ENCODE measurements around the gene SPDYE2B.
"Not testable (repeated sequence)": the region's sequence is repeated elsewhere in the genome, so short reads cannot be mapped to it uniquely, and the experiment has no call there.

Gene SPDYE2B, protein sequence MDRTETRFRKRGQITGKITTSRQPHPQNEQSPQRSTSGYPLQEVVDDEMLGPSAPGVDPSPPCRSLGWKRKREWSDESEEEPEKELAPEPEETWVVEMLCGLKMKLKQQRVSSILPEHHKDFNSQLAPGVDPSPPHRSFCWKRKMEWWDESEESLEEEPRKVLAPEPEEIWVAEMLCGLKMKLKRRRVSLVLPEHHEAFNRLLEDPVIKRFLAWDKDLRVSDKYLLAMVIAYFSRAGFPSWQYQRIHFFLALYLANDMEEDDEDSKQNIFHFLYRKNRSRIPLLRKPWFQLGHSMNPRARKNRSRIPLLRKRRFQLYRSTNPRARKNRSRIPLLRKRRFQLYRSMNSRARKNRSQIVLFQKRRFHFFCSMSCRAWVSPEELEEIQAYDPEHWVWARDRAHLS

DNA sequence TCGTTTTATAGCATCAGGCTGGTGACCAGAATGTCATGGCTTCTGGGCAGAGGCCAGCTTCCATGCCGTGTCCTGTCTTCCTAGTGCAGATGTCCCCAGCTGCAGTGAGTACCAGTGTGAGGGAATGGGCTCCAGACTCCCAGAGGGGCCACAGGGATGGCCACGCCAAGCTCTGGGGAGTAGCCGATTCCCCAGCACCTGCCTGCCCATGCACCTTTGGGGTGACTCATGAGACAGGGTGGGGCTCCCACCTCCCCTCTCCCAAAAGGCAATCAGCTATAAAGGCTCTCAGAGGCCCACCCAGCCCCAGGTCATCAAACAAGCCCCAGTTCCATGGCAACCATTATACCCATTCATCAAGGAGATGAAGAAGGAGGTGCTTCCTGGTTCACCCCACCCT is at the start of gene SPDYE2B:
Gene SPDYE2B (plus strand): TSS at position 396 of the 400 bp plus-strand sequence. CDS start 2,030 bp downstream, outside the sequence.
- DNase-seq: not testable (repeated sequence)

DNA sequence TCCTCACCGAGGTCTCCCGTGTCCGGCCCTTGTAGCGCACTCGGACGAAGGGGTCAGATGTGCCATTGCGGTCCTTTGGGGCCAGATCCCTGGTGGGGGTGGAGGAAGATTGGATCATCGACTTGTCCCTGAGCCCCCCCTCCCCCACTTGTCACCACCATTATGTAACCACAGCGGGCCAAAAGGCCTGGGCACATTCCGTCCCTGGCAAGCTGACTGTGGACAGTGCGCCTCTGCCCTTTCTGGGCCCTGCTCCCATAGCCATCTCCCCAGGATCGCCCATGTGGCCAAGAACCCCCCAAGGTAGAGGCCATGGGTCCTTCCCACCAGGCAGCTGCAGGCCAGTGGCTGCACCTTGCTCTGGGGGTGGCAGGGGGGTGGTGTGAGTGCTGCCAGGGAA is 47.8 kb upstream of the SPDYE2B start:
- DNase-seq: not testable (repeated sequence)

DNA sequence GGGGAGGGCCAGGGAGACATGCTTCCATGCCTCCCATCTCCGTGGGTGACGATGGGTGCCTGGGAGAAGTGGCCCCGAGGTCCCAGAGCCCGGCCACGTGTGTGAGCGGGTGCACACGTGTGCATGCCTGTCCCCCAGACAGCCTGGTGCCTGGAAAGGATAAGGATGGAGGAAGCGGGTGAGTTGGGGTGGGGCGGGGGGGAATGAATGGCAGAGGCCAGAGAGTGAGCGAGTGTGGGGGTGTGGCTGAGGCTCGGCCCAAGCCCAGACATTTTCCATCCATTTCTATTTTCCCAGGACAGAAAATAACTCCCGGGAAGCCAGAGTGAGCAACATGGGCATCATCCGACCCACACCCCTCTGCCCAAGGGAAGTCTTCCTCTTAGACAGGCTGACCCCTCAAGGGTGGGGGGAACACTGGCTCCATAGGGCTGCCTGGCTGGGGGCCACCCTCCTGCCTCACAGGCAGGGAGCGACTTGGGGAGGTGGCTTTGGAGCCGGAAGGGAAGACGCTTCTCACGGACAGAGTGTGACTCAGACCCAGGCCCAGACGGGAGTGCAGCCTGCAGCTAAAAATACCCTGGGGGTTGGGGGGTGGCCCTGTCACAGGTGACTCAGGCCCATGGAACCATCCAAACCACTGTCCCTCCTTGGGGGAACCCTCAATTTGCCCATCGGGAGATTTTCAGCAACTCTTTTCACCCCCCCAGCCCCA is 45.5 kb upstream of the SPDYE2B start:
- DNase-seq: not testable (repeated sequence)

DNA sequence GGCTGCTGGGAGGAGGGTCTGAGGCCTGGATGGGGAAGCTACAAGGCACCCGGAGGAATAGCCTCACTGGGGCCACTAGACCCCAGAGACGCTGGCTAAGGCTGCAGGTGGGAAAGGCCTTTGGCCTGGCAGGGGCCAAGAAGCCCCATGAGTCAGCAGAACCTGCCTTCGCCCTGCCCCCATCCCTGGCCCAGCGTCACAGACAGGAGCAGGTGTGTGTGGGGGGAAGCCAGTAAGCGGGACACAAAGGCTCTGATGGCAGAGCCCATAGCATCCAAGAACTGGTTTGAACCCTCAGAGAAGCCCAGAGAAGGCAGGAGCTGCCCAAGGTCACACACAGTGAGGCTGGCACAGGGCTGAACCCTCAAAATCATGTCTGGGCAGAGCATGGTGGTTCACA is 43.3 kb upstream of the SPDYE2B start:
- DNase-seq: not testable (repeated sequence)

DNA sequence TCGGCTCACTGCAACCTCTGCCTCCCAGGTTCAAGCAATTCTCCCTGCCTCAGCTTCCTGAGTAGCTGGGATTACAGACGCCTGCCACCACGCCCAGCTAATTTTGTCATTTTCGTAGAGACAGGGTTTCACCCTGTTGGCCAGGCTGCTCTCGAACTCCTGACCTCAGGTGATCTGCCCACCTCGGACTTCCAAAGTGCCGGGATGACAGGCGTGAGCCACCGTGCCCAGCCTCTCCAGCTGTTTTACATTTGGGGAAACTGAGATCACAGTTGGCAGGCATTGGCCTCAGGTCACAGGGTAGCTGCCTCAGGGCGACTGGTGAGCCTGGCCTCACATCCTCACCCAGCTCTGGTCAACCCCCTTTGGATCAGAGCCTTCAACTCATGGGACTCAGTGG is 40.4 kb upstream of the SPDYE2B start:
- DNase-seq: not testable (repeated sequence)

DNA sequence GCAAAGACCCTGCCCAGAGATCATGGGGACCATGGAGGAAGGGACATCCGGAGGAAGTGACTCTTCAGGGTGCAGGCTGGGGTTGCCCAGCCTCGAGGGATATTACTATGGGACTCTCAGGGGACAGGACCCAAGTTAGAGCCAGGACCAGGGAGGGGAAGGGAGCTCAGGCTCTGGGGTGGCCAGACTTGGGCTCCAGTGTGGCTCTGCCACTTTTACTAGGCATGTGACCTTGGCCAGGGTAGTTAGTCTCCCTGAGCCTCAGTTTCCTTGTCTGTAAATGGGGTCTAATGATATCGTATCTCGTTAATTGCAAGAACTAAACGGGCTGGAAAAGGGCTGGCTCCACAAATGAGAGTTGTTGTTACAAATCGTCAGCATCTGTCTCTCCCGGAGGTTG is 39.7 kb upstream of the SPDYE2B start:
- DNase-seq: not testable (repeated sequence)

DNA sequence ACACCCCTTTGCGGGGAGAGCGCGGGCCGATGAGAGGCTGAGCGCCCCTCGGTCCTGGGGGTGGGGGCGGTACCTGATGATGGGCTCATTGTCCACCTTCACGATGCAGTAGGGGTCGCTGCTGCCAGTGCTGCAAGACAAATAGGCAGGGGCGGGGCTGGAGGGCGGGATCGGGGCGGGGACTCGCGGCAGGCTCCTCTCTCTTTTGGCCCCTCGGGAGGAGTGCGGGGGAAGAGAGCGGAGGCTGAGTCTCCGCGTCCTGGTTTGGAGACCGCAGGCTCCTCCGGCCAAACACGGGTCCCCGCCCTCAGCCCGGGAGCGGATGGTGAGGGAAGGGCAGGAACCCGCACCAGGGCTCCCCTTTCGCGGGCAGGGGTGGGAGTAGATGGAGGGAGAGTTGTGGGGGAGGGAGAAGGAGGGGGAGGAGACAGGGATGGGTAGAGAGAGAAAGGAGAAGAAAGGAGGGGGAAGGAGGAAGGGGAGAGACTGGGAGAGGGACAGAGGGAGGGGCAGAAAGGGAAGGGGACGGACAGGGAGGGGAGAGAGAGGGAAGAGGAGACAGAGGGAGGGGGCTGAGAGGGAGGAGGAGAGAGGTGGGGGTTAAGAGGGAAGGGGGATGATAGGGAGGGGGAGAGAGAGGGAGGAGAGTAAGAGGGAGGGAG is 39.0 kb upstream of the SPDYE2B start:
- not testable (repeated sequence) for DNase-seq

DNA sequence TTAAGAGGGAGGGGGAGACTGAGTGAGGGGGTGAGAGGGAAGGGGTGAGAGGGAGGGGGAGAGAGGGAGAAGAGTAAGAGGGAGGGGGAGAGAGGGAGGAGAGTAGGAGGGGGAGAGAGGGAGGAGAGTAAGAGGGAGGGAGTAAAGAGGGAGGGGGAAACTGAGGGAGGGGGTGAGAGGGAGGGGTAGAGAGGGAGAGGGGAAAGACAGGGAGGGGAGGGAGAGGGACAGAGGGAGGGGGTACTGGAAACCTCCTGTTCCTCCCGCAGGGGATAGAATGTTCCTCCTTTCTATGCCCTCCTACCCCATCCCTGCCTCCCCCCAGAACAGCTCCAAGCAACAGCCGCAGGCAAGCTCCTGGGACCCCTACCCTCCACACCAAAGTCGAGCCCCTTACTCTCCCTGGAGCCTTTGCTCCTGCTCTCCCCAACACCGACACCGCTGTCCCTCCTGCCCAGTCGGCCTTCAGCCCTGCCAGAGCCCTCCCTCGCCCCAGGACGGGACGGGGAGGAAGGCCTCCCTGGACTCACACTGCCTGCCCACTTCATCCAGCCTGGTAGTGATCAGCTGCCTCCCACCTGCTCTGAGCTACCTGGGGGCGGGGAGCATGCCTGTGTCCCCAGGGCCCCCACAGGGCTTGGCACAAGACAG is 38.3 kb upstream of the SPDYE2B start:
- not testable (repeated sequence) for DNase-seq

DNA sequence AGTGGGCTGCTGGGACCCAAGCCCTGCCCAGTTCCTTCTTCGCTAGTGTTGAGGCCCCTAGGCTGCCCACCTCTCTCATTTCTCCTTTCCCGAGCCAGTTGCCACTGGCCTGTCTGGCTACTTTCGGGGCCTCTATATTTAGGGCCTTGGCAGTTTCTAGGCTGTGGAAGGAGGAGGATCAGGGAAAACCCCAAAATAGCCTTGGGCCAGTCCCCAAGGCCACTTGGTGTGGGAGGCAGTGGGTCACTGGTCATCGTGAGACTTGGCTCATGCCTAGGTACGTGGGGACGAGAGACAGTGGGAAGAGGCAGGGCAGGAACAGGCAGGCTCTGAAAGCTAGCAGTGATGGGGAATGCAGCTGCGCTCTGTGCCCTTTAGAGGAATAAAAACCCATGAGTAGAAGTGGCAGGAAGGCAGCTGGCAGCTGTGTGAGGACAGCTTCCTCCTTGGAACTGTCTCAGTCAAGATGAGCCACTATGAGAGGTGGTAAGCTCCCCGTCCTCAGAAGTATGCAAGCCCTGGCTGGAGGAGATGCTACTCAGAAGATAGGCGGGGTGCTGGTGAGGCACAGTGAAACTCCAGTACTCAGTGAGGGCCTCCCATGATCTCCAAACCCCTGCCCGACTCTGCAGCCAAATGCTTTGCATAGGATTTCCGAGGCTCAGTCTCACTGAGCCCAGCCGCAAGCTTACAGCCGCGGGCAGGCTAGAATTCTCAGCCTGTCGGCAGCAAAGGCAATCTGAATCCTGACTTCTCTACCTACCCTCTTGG is 36.4 kb upstream of the SPDYE2B start:
- not testable (repeated sequence) for DNase-seq

DNA sequence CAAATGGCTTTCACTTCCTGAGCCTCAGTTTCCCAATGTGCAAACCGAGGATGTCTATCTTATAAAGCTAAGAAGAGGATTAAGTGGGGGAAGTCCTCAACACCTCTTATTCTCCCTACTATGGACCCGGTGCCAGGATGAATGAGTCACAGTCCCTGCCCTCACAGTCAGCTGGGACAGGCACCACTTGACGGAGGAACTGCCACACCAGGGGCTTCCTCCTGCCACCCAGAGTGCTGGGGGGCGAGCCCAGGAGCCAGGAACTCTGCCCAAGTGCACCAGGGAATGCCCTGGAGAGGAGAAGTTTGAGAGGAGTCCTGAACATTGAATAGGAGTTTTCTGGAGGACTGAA is 35.8 kb upstream of the SPDYE2B start:
- not testable (repeated sequence) for DNase-seq

DNA sequence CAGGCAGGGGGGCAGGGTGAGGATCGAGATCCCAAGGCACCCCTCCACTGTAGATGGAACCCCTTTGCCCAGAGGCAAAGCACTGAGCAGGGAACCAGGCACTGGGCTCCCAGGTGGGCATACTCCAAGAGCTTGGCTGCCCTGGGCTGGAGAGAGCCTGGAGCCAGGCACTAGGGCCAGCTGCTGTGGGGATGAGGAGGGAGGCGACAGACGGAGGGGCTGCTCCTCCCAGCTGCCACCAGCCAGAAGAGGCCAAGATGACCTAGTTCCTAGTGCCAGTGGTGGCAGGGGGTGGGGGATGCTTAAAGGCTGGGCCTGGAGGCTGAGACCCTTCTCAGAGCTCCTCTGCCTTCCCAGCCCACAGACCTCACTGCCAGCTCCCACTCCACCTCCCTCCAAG is 35.2 kb upstream of the SPDYE2B start:
- DNase-seq: not testable (repeated sequence)

DNA sequence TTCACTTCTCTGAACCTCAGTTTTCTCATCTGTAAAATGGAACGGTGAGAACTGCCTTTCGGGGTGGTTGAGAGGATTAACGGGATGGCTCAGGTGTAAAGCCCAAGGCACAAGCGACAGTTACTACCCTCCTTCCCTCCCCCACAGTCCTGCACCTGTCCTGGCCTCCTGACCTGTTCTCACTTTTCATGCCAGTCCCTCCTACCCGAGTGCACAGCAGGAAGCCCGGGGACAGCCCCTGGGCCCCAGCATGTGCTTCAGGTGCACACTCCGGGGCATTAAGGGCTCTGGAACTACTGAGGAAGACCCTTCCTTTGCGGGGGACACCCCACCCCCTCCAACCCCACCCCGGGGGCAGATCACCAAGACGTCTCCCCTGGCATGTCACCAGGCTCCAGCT is 34.2 kb upstream of the SPDYE2B start:
- not testable (repeated sequence) for DNase-seq

DNA sequence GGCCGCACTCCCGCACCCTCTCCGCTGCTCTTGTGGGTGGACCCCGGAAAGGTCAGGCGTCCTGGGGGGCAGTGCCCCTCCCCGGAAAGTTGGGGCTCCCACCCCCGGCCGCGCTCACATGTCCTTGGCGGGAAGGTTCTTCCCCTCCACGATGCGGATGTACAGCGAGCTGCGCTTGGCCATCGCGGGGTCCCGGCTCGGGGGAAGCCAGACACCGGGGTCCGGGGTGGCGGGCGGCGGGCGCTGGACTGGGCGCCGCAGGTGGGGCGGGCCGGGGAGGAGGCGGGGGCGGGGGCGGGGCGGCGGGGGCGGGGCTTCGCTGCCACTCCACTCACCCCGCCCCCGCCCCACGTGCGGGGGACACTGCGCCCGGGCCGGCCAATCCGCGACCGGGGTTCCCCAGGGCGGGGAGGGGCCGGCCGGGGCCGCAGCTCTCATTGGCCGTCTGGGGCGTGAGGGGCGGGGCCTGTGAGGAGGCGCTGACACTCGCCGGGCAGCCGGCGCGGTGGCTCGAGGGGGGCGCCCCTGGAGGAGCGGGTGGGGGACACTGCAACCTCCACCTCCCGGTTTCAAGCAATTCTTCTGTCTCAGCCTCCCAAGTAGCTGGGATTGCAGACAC is 33.5 kb upstream of the SPDYE2B start, which contains the start of gene RASA4:
Gene RASA4 (minus strand): TSS at position 250 of the 619 bp plus-strand sequence. CDS start 67 bp downstream, at position 183.
- DNase-seq: not testable (repeated sequence)

DNA sequence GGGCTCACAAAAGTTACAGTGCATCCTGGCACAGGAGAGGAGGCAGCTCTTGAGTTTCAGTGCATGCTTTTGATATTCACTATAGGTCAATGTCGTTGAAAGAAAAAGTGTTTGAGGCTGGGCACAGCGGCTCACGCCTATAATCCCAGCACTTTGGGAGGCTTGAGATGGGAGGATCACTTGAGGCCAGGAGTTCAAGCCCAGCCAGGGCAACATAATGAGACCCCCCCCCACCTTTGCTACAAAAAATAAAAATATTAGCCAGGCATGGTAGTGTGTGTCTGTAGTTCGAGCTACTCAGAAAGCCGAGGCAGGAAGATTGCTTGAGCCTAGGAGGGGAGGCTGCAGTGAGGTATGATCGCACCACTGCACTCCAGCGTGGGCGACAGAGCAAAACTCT is 32.0 kb upstream of the SPDYE2B start:
- not testable (repeated sequence) for DNase-seq

DNA sequence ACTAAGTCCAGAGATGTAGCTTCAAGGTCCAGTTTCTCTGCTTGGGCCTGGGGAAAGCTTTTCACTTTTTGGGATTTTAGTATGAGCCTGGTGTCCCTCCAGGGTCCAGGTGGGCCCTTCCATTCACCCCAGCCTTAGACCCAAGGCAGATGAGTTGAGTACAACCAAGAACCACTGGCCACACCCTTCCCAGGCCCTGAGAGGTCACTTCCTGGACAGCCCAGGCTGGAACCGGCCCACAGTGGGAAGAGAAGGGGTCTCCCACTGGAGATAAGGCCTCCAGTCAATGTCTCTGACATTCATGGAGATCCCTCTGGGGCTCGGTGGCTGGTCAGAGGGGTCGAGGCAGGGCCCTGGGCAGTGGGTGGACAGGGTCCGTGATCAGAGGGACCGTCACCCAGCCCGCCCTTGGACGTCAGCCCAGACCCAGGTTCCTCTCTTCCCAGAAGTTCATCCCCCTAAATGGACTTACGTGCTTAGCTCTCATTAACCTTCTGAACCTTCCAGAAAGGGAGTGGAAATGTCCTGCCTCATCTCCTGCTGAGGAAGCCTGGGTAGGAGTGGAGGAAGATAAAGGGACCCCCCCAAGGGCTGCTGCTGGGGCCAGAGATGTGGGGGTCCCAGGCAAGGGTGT is 22.7 kb upstream of the SPDYE2B start:
- not testable (repeated sequence) for DNase-seq

DNA sequence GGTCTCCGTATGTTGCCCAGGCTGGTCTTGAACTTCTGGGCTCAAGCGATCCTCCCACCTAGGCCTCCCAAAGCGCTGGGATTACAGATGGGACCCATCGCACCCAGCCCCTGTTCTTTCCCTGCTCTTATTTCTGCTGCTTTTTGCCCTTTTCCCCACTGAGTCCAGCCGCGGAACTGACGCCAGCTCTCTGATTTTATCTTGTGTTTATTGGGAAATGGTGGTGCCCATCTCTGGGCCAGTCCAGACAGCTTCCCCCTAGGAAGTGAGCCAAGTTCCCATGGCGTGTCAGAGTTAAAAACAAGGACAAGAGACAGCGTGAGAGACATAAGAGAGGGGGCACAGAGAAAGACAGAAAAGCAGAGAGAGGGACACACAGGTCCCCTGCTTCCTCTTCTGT is 19.5 kb upstream of the SPDYE2B start:
- not testable (repeated sequence) for DNase-seq

DNA sequence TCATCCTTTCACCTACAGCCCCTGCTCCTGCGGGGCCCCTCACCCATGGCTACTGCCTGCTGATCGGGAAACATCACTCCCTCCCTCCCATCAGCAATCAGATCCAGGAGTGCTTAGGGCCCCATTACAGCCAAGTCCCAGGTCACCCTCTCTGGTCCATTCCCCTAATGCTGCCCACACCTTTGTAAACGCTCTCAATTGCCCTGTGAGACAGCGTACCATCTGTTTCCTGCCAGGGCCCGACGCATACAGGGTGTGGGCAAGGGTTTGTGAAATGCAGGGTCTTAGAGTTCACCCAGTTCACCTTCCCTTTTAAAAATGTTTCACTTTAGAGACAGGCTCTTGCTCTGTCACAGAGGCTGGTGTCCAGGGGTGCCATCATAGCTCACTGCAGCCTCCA is 15.8 kb upstream of the SPDYE2B start:
- DNase-seq: not testable (repeated sequence)

DNA sequence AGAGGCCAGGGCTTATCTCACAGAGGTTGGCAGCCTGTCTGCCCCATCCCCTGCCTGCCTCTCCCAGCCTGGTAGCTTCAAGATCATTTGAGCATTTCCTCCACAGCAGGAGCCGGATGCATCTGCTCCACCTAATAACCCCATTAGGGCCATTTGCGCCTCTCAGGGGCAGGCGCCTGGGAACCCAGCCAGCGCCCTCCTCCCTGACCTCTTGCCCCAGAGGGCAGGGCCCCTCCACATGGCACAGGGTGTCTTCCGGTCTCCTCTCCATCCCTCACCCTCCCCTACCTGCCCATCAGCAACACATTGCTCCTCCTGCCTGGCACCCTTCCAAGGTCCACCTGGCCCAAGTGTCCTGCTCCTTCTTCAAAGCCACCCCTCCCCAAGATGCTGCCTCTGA is 14.8 kb upstream of the SPDYE2B start:
- not testable (repeated sequence) for DNase-seq

DNA sequence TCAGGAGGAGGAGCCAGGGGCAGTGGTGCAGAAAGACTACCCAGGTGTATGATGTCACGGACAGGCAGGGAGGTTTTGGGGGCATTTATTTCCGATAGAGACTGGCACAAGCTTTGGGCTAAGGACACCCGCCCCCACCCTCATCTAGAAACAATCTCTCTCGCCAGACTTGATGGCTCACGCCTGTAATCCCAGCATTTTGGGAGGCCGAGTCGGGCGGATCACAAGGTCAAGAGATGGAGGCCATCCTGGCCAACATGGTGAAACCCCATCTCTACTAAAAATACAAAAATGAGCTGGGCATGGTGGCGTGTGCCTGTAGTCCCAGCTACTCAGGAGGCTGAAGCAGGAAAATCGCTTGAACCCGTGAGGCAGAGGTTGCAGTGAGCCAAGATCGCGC is 13.2 kb upstream of the SPDYE2B start:
- not testable (repeated sequence) for DNase-seq

DNA sequence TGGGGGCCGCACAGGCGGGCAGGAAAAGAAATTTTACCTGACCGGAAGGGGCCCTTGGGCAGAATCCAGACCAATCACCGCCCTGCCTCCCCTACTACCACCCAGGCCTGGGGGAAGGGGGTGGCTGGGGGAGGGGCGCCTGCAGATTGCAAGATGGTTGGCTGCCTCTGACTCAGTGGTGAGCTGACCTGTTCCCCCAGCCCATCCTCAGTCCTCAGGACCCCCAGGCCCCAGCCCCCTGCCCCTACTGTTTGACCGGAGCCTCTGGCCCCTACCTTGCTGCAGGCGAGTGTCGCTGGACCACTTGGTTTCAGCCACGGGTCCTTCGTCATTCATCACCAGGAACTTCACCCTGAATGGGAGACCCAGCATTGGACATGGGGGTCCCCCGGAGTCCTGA is 11.3 kb upstream of the SPDYE2B start:
- not testable (repeated sequence) for DNase-seq

DNA sequence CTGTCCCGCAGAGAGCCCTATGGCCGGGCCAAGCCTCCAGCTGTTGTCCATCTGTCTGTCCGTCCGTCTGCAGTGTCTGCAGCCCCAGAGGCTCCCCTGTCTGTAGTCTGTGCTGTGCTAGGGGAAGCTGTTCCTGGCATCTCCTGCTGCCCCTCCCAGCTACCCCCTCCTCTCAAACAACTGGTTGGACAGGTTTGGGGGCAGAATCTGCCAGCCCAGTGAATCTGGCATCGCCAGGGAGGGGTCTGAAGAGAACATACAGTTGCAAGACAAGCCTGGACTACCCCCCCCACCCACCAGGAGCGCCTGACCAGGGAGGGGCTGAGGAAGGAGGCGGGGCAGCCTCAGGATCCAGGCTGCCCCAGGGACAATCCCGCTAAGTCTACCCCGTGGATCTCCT is 7.4 kb upstream of the SPDYE2B start, which contains the start of gene UPK3BL1:
Gene UPK3BL1 (minus strand): TSS at position 101 of the 400 bp plus-strand sequence. CDS start 50 bp downstream, at position 51.
- DNase-seq: not testable (repeated sequence)
